Stimulated activated CD8-positive, alpha-beta memory T cell treated with anti-CD3 and anti-CD28 coated beads, Interleukin-2, amount 100 ng/mL, for 48 hours (primary cell): ENCODE results near the gene YARS1.
A peak's percentile ranks its signal among the peaks of the same experiment; 100 is the strongest.
"Not testable (repeated sequence)": the region's sequence is repeated elsewhere in the genome, so short reads cannot be mapped to it uniquely, and the experiment has no call there.

Experiments
- DNase-seq, 2 donors: peaks; one replicate each; pipeline ENCODE4 v3.0.0-alpha.2; 2020; ENCODE audit warnings: low read depth in 2 of 2

The YARS1 gene

GRCh38 chr1:32817815-32818786 is 943 bp upstream of the YARS1 start:
- peak in 1 of 2 donors; percentile 17 for DNase-seq

GRCh38 chr1:32816676-32817158 is 441 bp downstream of the YARS1 start:
- DNase-seq: no peak

- no peak for DNase-seq
These were observed 3.0 kb downstream of the YARS1 start for GRCh38 chr1:32813941-32814739.

GRCh38 chr1:32811917-32812316 is 5.2 kb downstream of the YARS1 start:
- no peak for DNase-seq

- DNase-seq: no peak
These were observed 5.9 kb downstream of the YARS1 start for GRCh38 chr1:32811265-32811664.

GRCh38 chr1:32810358-32810757 is 6.8 kb downstream of the YARS1 start:
- DNase-seq: no peak

GRCh38 chr1:32808580-32808979 is 8.6 kb downstream of the YARS1 start:
- no peak for DNase-seq

GRCh38 chr1:32806910-32807523 is 10.1 kb downstream of the YARS1 start:
- no peak for DNase-seq

- DNase-seq: no peak
These were observed 10.9 kb downstream of the YARS1 start for GRCh38 chr1:32806290-32806689.

GRCh38 chr1:32804460-32804859 is 12.7 kb downstream of the YARS1 start:
- not testable (repeated sequence) for DNase-seq

GRCh38 chr1:32801096-32801715 is 16.0 kb downstream of the YARS1 start:
- no peak for DNase-seq

GRCh38 chr1:32798679-32799416 is 18.3 kb downstream of the YARS1 start:
- DNase-seq: no peak

GRCh38 chr1:32798191-32798590 is 19.0 kb downstream of the YARS1 start:
- DNase-seq: no peak

- no peak for DNase-seq
These were observed 19.7 kb downstream of the YARS1 start for GRCh38 chr1:32797456-32797855.

- DNase-seq: not testable (repeated sequence)
These were observed 21.4 kb downstream of the YARS1 start for GRCh38 chr1:32795763-32796162.

- no peak for DNase-seq
These were observed 25.3 kb downstream of the YARS1 start for GRCh38 chr1:32791881-32792280.

GRCh38 chr1:32789356-32789755 is 27.8 kb downstream of the YARS1 start:
- DNase-seq: not testable (repeated sequence)

- DNase-seq: no peak
These were observed 30.3 kb downstream of the YARS1 start for GRCh38 chr1:32786856-32787255.

- DNase-seq: no peak
These were observed 32.3 kb downstream of the YARS1 start for GRCh38 chr1:32784817-32785216.

GRCh38 chr1:32783851-32784250 is 33.3 kb downstream of the YARS1 start:
- DNase-seq: no peak

GRCh38 chr1:32782086-32782485 is 35.1 kb downstream of the YARS1 start:
- DNase-seq: no peak
